22Rv1 (cell line): ENCODE data around the gene NOSTRIN.

Source experiments
- ZFX ChIP-seq: fragments of 450-650 bp; IDR thresholded peaks from 2 replicates; pipeline ENCODE4 v1.6.1; 2017; ENCODE audit warnings: antibody characterized with exemption, borderline replicate concordance
- TF ChIP-seq, protein P1 (sequence below): fragments of 450-650 bp; IDR thresholded peaks from 2 replicates; pipeline ENCODE4 v1.5.1; 2017; ENCODE audit warnings: mild to moderate bottlenecking

DNA sequence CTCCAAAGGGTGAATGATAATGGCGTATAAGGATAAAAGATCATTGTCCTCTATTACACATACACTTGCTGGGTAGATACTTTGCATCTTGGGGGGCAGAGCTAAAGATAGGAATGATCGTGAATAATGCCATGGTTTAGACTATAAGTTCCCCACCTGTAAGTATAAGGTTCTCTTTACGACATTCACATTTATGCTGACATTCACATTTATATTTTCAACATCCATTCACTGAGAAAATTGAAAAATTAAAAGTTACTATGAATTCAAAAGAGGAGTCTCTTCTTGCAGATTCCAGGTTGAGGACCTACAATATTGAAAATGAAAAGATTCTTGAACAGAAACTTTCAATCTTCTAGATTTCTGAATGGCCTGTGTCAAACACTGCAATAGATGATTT lies 89.9 kb downstream of the NOSTRIN start:
- TF ChIP-seq, protein P1, sequence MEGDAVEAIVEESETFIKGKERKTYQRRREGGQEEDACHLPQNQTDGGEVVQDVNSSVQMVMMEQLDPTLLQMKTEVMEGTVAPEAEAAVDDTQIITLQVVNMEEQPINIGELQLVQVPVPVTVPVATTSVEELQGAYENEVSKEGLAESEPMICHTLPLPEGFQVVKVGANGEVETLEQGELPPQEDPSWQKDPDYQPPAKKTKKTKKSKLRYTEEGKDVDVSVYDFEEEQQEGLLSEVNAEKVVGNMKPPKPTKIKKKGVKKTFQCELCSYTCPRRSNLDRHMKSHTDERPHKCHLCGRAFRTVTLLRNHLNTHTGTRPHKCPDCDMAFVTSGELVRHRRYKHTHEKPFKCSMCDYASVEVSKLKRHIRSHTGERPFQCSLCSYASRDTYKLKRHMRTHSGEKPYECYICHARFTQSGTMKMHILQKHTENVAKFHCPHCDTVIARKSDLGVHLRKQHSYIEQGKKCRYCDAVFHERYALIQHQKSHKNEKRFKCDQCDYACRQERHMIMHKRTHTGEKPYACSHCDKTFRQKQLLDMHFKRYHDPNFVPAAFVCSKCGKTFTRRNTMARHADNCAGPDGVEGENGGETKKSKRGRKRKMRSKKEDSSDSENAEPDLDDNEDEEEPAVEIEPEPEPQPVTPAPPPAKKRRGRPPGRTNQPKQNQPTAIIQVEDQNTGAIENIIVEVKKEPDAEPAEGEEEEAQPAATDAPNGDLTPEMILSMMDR = no peak
- TF ChIP-seq ZFX = no peak
